Immature natural killer cell (primary cell): Measurements from ENCODE around the gene PBRM1. TPM values are rescaled to one million over a fixed set of nuclear protein-coding genes. Genes with fewer than 3 reads are reported as not detected.
"Not testable (repeated sequence)": the region's sequence is repeated elsewhere in the genome, so short reads cannot be mapped to it uniquely, and the experiment has no call there.

ENCODE experiments used
- DNase-seq, 3 donors: peaks; one replicate each; pipeline ENCODE4 v3.0.0; 2022; ENCODE audit warnings: mixed read lengths in 1 of 3
- H3K27ac Mint-ChIP-seq, 6 donors: one replicate each; pipeline ENCODE4 v1.8.0; 2020; ENCODE audit warnings: mixed read lengths in 6 of 6, mild to moderate bottlenecking in 5 of 6, inconsistent platforms in 4 of 6, moderate library complexity in 3 of 6
- H3K27me3 Mint-ChIP-seq, 3 donors: one replicate each; pipeline ENCODE4 v1.8.0; 2020 to 2021; ENCODE audit warnings: low read depth in 3 of 3, mild to moderate bottlenecking in 3 of 3, mixed read lengths in 3 of 3, moderate library complexity in 3 of 3, inconsistent platforms in 1 of 3
- H3K36me3 Mint-ChIP-seq, 3 donors: one replicate each; pipeline ENCODE4 v1.8.0; 2020; ENCODE audit warnings: mixed read lengths in 3 of 3, inconsistent platforms in 2 of 3, mild to moderate bottlenecking in 2 of 3
- H3K4me1 Mint-ChIP-seq, 2 donors: one replicate each; pipeline ENCODE4 v1.8.0; 2020; ENCODE audit warnings: inconsistent platforms in 2 of 2, mild to moderate bottlenecking in 2 of 2, mixed read lengths in 2 of 2, moderate library complexity in 1 of 2
- H3K4me3 Mint-ChIP-seq, 5 donors: one replicate each; pipeline ENCODE4 v1.8.0; 2020; ENCODE audit warnings: mild to moderate bottlenecking in 5 of 5, mixed read lengths in 5 of 5, inconsistent platforms in 3 of 5, moderate library complexity in 3 of 5
- H3K9me3 Mint-ChIP-seq, 6 donors: one replicate each; pipeline ENCODE4 v1.8.0; 2020; ENCODE audit warnings: mild to moderate bottlenecking in 6 of 6, mixed read lengths in 6 of 6, inconsistent platforms in 4 of 6, moderate library complexity in 3 of 6
- polyA plus RNA-seq, 3 donors: library from polyadenylated mRNA; unstranded; fragments of 300-500 nt; fragmentation: Illumina TruSeq; gene quantifications; one replicate each; pipeline ENCODE4 v1.2.3, GENCODE V29; 2021

The PBRM1 gene
- polyA plus RNA-seq = 100 to 1,000 TPM in 1 of 3 donors, 10 to 100 TPM in 2; 52.4 to 116 (median 66.4) TPM

- no peaks in the 10 kb centered on the region for H3K9me3 Mint-ChIP-seq
- peaks cover 12 to 28% (median 21%) of the 10 kb centered on the region in 3 donors for H3K36me3 Mint-ChIP-seq
- peaks cover 37 to 50% of the 10 kb centered on the region in 2 donors for H3K4me1 Mint-ChIP-seq
- peaks cover 5 to 12% (median 5%) of the 10 kb centered on the region in 3 donors for H3K27me3 Mint-ChIP-seq
- H3K4me3 Mint-ChIP-seq = peak within 1 kb of the TSS; percentile 91 to 99 (median 97)
- H3K27ac Mint-ChIP-seq = peak within 1 kb of the TSS; percentile 96 to 100 (median 98)
- peak; percentile 92 to 93 (median 93) for DNase-seq
These were observed at the start of gene PBRM1, which contains the start of gene GNL3 for GRCh38 chr3:52685709-52686691. Gene PBRM1, minus strand, starts transcription at chr3:52685913. Gene GNL3, plus strand, starts transcription at chr3:52686032. Its CDS starts 61 bp downstream, at chr3:52686093.

DNA sequence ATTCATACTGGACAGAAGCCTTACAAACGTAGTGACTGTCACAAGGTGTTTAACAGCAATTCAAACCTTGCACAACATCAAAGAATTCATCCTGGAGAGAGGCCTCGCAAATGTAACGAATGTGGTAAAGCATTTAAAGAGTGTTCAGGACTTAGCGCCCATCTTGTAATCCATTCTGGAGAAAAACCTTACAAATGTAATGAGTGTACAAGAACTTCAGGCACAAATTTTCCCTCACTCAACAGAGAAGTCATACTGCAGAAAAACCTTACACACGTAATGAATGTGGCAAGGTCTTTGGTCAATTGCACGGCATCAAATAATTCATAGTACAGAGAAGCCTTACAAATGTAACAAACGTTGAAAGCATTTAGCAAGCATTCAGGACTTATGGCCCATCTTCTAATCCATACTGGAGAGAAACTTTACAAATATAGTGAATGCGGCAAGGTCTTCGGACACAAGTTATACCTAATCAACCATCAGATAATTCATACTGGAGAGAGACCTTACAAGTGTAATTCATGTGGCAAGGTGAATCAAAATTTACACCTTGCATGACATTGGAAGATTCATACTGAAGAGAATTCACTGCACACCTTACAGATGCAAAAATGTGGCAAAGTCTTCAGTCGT is 47.7 kb upstream of the PBRM1 start:
- peaks cover 0 to 16% (median 6%) of the 10 kb centered on the region in 6 donors for H3K9me3 Mint-ChIP-seq
- no peak overlapping the region for H3K27ac Mint-ChIP-seq
- no peaks in the 10 kb centered on the region for H3K27me3 Mint-ChIP-seq
- no peak overlapping the region for H3K4me3 Mint-ChIP-seq
- no peak for DNase-seq
- peaks cover 0 to 4% of the 10 kb centered on the region in 2 donors for H3K4me1 Mint-ChIP-seq
- H3K36me3 Mint-ChIP-seq = peaks cover 41 to 72% (median 47%) of the 10 kb centered on the region in 3 donors

GRCh38 chr3:52731590-52731989 is 45.9 kb upstream of the PBRM1 start:
- peaks cover 43 to 72% (median 58%) of the 10 kb centered on the region in 3 donors for H3K36me3 Mint-ChIP-seq
- H3K27me3 Mint-ChIP-seq = no peaks in the 10 kb centered on the region
- no peak overlapping the region for H3K27ac Mint-ChIP-seq
- peaks cover 1 to 18% (median 6%) of the 10 kb centered on the region in 6 donors for H3K9me3 Mint-ChIP-seq
- no peak for DNase-seq
- no peak overlapping the region for H3K4me3 Mint-ChIP-seq
- peaks cover 0 to 4% of the 10 kb centered on the region in 2 donors for H3K4me1 Mint-ChIP-seq

GRCh38 chr3:52730681-52731080 is 45.0 kb upstream of the PBRM1 start:
- DNase-seq = no peak
- Mint-ChIP-seq H3K4me1 (peaks cover 0 to 4% of the 10 kb centered on the region in 2 donors), H3K4me3 (no peak overlapping the region)

GRCh38 chr3:52728753-52729152 is 43.0 kb upstream of the PBRM1 start:
- H3K27me3 Mint-ChIP-seq, H3K27ac Mint-ChIP-seq, H3K4me3 Mint-ChIP-seq, H3K4me1 Mint-ChIP-seq, DNase-seq: not testable (repeated sequence)
- peaks cover 1 to 18% (median 6%) of the 10 kb centered on the region in 6 donors for H3K9me3 Mint-ChIP-seq
- peaks cover 33 to 64% (median 57%) of the 10 kb centered on the region in 3 donors for H3K36me3 Mint-ChIP-seq

More at GRCh38 chr3:52730681-52731080, 45.0 kb upstream of the PBRM1 start:
- Mint-ChIP-seq H3K9me3 (peaks cover 1 to 18% (median 6%) of the 10 kb centered on the region in 6 donors), H3K27ac (no peak overlapping the region), H3K36me3 (peaks cover 39 to 70% (median 64%) of the 10 kb centered on the region in 3 donors), H3K27me3 (no peaks in the 10 kb centered on the region)

GRCh38 chr3:52724511-52724910 is 38.8 kb upstream of the PBRM1 start:
- Mint-ChIP-seq H3K4me1 (peaks cover 18 to 19% of the 10 kb centered on the region in 2 donors), H3K4me3 (no peak overlapping the region), H3K9me3 (peaks cover 1 to 11% (median 6%) of the 10 kb centered on the region in 6 donors), H3K27me3 (no peaks in the 10 kb centered on the region), H3K36me3 (peaks cover 9 to 35% (median 29%) of the 10 kb centered on the region in 3 donors), H3K27ac (no peak overlapping the region)
- no peak for DNase-seq

GRCh38 chr3:52723935-52724334 is 38.2 kb upstream of the PBRM1 start:
- DNase-seq = no peak
- H3K4me1 Mint-ChIP-seq = peaks cover 18 to 20% of the 10 kb centered on the region in 2 donors
- peak overlapping the region in 1 of 6 donors; percentile 41 for H3K27ac Mint-ChIP-seq
- no peaks in the 10 kb centered on the region for H3K27me3 Mint-ChIP-seq
- H3K36me3 Mint-ChIP-seq = peaks cover 12 to 36% (median 29%) of the 10 kb centered on the region in 3 donors
- peaks cover 1 to 8% (median 5%) of the 10 kb centered on the region in 6 donors for H3K9me3 Mint-ChIP-seq
- no peak overlapping the region for H3K4me3 Mint-ChIP-seq

GRCh38 chr3:52722491-52722890 is 36.8 kb upstream of the PBRM1 start:
- peaks cover 0 to 2% (median 0%) of the 10 kb centered on the region in 3 donors for H3K27me3 Mint-ChIP-seq
- peak overlapping the region in 1 of 6 donors; percentile 27 for H3K27ac Mint-ChIP-seq
- H3K4me1 Mint-ChIP-seq = peaks cover 18 to 20% of the 10 kb centered on the region in 2 donors
- H3K9me3 Mint-ChIP-seq = peaks cover 0 to 3% (median 0%) of the 10 kb centered on the region in 6 donors
- DNase-seq = no peak
- peaks cover 8 to 25% (median 19%) of the 10 kb centered on the region in 3 donors for H3K36me3 Mint-ChIP-seq
- no peak overlapping the region for H3K4me3 Mint-ChIP-seq

DNA sequence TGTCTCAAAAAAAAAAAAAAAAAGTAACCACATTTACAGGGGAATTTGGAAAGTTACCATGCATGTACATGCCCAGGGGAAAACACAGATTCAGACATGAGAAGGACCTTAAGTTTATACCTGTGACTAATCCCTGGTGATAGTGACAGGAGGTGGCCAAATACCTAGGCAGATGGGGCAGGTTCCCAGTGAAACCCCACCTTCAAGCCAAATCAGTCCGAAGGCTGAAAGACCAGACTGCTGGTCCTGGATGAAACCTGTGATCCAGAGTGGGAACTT is 36.0 kb upstream of the PBRM1 start:
- DNase-seq = no peak
- Mint-ChIP-seq H3K4me1 (peaks cover 18 to 20% of the 10 kb centered on the region in 2 donors), H3K27me3 (peaks cover 0 to 2% (median 0%) of the 10 kb centered on the region in 3 donors), H3K9me3 (peaks cover 0 to 3% (median 0%) of the 10 kb centered on the region in 6 donors), H3K36me3 (peaks cover 8 to 20% (median 18%) of the 10 kb centered on the region in 3 donors), H3K27ac (peak overlapping the region in 3 of 6 donors; percentile 27 to 64 (median 42)), H3K4me3 (no peak overlapping the region)

GRCh38 chr3:52721002-52721729 is 35.5 kb upstream of the PBRM1 start:
- H3K9me3 Mint-ChIP-seq = peaks cover 0 to 3% (median 0%) of the 10 kb centered on the region in 6 donors
- DNase-seq = no peak
- H3K27ac Mint-ChIP-seq = peak overlapping the region; percentile 5 to 82 (median 73)
- peaks cover 0 to 2% (median 0%) of the 10 kb centered on the region in 3 donors for H3K27me3 Mint-ChIP-seq
- peaks cover 13 to 24% (median 21%) of the 10 kb centered on the region in 3 donors for H3K36me3 Mint-ChIP-seq
- H3K4me3 Mint-ChIP-seq = peak overlapping the region in 4 of 5 donors; percentile 1 to 22 (median 8)
- peaks cover 18 to 20% of the 10 kb centered on the region in 2 donors for H3K4me1 Mint-ChIP-seq

DNA sequence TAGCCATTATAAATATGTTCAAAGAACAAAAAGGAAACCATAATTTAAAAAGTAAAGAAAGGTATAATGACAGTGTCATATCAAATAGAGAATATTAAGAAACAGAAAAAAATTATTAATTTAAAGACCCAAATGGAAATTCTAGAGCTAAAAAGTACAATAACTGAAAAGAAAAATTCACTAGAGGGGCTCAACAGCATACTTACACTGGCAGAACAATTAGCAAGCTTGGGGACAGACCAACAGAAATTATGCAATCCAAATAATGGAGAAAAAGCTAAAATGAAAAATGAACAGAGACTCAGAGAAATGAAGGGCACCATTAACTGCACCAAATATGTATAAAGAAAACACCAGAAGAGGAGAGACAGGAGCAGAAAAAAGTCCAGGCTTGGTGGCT is 33.9 kb upstream of the PBRM1 start:
- H3K9me3 Mint-ChIP-seq = peaks cover 0 to 3% (median 0%) of the 10 kb centered on the region in 6 donors
- no peak for DNase-seq
- peak overlapping the region in 1 of 6 donors; percentile 89 for H3K27ac Mint-ChIP-seq
- peaks cover 18 to 20% of the 10 kb centered on the region in 2 donors for H3K4me1 Mint-ChIP-seq
- H3K4me3 Mint-ChIP-seq = no peak overlapping the region
- H3K27me3 Mint-ChIP-seq = peaks cover 0 to 2% (median 0%) of the 10 kb centered on the region in 3 donors
- H3K36me3 Mint-ChIP-seq = peaks cover 13 to 19% (median 17%) of the 10 kb centered on the region in 3 donors

DNA sequence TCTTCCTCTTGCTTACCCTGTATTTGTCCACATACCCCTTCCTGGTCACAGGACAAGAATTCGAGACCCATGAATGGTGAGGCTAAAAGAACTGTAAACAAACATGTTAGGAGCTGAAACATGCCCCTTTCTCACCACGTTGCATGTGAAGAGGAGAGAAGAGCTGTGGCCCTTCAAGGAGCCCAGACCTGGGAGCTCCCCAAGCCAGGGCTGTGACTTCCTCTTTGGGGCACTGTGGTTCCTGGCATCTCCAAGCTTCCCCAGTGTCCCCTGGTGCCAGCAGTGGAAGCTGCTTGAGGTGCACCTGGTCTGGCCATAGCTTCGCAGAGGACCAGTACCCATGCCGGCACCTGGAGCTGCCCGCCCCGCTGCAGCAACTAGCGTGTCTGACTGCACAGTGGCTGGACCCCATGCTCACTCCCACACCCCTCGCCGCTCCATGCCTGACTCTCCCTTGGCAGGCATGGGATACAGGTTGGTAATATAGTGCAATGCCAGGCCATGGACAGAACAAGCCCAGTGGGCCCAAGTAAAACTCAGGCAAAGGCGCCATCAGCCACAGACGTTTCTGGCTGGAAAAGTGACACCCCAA is 30.1 kb upstream of the PBRM1 start:
- Mint-ChIP-seq H3K4me1 (peaks cover 8 to 14% of the 10 kb centered on the region in 2 donors), H3K4me3 (no peak overlapping the region), H3K9me3 (peaks cover 0 to under 1% (median 0%) of the 10 kb centered on the region in 6 donors), H3K27me3 (peaks cover 0 to 4% (median 0%) of the 10 kb centered on the region in 3 donors), H3K27ac (no peak overlapping the region), H3K36me3 (peaks cover 13 to 15% (median 13%) of the 10 kb centered on the region in 3 donors)
- DNase-seq = no peak
